HG03095 (cell line): Measurements from ENCODE around the gene CHST11.
"Not testable (repeated sequence)": the region's sequence is repeated elsewhere in the genome, so short reads cannot be mapped to it uniquely, and the experiment has no call there.

ENCODE experiments used
- ATAC-seq: cut with Tn5 transposase; IDR thresholded peaks from one replicate; pipeline ENCODE4 v1.9.1; 2021; ENCODE audit warnings: moderate library complexity; ENCODE audit not compliant: unreplicated experiment

CHST11 gene

GRCh38 chr12:104785886-104786285 is 329.1 kb downstream of the CHST11 start:
- ATAC-seq, result no peak

- ATAC-seq, result no peak
Observed at GRCh38 chr12:104786352-104786751, 329.6 kb downstream of the CHST11 start.

- ATAC-seq, result no peak
Observed at GRCh38 chr12:104788840-104789271, 332.1 kb downstream of the CHST11 start.

GRCh38 chr12:104790296-104791125 is 333.8 kb downstream of the CHST11 start:
- ATAC-seq, result no peak

- ATAC-seq, result no peak
Observed at GRCh38 chr12:104792570-104792969, 335.8 kb downstream of the CHST11 start.

GRCh38 chr12:104793285-104793684 is 336.5 kb downstream of the CHST11 start:
- no peak for ATAC-seq

GRCh38 chr12:104793968-104794367 is 337.2 kb downstream of the CHST11 start:
- ATAC-seq, result no peak

GRCh38 chr12:104796475-104796862 is 339.7 kb downstream of the CHST11 start:
- ATAC-seq, result no peak

GRCh38 chr12:104799458-104799857 is 342.7 kb downstream of the CHST11 start:
- ATAC-seq, result no peak

- ATAC-seq, result no peak
Observed at GRCh38 chr12:104801005-104801404, 344.3 kb downstream of the CHST11 start.

GRCh38 chr12:104801427-104801826 is 344.7 kb downstream of the CHST11 start:
- no peak for ATAC-seq

- no peak for ATAC-seq
Observed at GRCh38 chr12:104802208-104802607, 345.5 kb downstream of the CHST11 start.

- no peak for ATAC-seq
Observed at GRCh38 chr12:104805186-104805585, 348.4 kb downstream of the CHST11 start.

GRCh38 chr12:104806194-104806593 is 349.4 kb downstream of the CHST11 start:
- not testable (repeated sequence) for ATAC-seq

- no peak for ATAC-seq
Observed at GRCh38 chr12:104809251-104809650, 352.5 kb downstream of the CHST11 start.

GRCh38 chr12:104809706-104810385 is 353.1 kb downstream of the CHST11 start:
- ATAC-seq, result no peak
